ENCODE measurements around the gene LMO7.
A peak's percentile ranks its signal among the peaks of the same experiment; 100 is the strongest.
"Not testable (repeated sequence)": the region's sequence is repeated elsewhere in the genome, so short reads cannot be mapped to it uniquely, and the experiment has no call there.

LMO7 gene

DNA sequence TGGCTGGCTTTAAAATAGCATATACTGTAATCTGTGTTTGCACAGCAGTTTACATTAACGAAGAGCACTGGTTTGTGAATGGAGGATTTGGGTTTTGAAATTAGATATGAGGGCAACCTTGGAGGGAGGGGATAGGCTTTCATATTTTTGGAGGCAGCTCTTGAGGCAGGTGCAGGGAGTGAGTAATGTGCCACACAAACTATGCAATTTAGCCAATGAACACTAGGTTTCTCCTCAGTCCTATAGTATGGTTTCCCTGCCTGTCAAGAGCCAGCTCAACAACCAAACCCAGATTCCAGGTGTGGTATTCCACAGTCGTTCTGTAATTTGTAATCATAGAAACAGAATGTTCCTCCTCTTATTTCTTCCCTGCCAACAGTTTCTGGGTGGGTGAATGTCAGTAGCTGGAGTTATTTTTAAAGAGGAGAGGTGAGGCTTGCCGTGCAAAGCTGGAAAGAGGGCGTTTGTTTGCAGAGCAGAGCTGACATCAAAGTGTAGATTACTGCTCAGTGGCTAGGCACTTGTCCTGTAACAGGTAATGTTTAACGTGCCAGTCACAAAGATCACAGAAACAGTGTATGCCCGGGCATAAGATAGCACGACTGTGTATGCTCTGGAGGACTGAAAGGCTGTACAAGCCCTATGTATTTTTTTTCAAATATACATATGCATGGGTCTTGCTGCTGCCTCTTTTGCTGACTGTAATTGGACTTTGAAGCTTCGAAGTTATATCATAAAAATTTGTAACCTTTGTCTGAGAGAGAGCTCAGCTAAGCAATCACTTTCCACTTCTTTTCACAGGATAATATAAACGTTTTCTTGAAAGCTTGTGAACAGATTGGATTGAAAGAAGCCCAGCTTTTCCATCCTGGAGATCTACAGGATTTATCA lies 124.2 kb downstream of the LMO7 start:
- in situ Hi-C loops (cut with HindIII; ENCODE audit: low pct_ligation_motif_present, low pct_unique_long_range_greater_than_20kb, low sequenced_read_pairs): no loop called here

DNA sequence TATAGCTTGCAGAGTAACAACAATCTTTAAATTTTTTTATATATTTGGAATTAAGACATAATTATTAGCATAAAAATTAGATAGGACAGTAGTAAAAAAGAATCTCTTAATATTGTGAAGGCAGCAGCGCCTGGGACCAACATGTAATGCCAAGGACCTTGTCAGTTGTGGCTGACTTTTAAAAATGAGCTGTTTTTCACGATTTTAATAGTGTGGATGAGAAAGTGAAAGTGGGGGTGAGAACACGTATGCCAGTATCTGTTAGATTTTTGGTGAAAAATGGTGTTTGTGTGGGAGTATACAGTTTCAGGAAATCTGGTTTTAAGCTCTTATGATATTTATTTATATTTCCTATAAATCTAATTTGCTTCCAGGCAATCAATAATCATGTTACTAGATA lies 125.2 kb downstream of the LMO7 start:
- peak; percentile 25 for DNase-seq
- in situ Hi-C loops (cut with HindIII; ENCODE audit: low pct_ligation_motif_present, low pct_unique_long_range_greater_than_20kb, low sequenced_read_pairs): no loop called here

More for the DNA sequence above, 124.2 kb downstream of the LMO7 start:
- peak; percentile 66 for DNase-seq

DNA sequence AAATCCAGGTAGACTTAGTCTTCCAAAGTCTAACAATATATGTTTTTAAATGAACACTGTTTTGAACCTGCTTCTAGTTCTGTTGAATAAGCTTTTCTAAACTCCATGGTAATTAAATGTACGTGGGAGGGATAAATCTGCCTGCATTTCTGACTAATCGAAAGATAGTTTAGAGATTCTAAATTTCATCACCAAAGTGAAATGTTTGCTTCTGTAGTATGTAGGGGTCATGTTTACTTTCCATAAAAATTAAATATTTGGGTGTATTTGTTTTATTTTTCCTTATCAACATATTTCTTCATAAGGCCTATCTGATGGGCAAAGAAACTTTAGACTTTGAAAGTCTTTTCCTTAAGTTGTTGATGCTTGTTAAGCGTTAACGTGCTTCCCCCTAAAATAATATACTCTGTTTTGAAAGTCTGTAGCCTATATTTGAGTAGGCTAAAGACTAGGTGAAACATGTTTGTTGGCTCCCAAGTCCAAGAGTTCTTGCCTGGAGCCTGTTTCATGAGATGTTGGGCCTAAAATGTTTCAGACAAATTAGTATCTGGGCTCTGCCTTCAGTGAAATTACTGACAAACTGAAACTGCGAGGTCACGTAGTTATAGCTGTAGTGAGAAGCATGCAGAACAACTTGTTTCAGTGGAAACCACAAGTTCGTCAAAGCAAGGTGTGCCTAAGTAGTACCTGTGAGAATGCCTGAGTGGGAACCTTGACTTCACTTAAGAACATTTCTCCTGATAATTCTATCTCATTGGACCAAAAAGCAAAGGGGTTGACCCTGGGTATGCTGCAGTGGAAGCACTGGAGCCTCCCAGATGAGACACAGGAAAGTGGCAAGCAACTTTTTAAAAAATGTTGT lies 126.2 kb downstream of the LMO7 start:
- in situ Hi-C loops (cut with HindIII; ENCODE audit: low pct_ligation_motif_present, low pct_unique_long_range_greater_than_20kb, low sequenced_read_pairs): no loop called here
- peak; percentile 31 for DNase-seq

DNA sequence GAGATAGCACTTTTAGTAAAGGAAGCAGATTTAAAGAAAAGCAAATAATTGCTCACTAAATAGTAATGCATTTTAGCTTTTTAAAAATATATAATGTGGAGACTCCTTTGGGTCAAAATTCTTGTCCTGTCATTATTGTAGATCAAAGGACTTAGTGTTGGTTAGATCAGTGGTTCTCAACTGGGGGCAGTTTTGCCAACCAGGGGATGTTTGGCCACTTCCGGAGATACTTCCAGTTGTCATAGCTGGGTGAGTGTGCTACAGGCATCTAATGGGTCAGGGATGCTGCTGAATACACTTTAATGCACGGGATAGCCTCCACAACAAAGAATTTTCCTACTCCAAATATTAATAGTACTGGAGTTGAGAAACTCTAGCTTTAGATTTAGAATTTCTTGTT lies 126.8 kb downstream of the LMO7 start:
- no peak for DNase-seq
- in situ Hi-C loops (cut with HindIII; ENCODE audit: low pct_ligation_motif_present, low pct_unique_long_range_greater_than_20kb, low sequenced_read_pairs): no loop called here

DNA sequence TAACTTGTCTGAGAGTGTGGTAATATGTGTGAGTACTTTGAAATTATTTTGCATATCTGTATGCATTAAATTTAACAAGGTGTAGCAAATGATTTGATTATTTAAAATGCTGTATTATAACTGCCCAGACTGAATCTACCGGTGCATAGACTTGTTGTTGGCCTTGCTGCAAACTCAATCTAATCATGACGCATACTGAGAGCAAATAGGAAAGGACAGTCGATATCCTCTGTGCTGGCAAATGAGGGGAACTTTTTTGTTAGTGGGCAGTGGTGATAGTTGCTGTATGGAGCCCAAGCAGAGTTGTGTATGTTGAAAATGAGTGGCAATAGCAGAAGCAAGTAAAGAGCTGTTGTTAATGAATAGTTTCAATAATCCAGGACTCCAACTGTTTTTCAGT lies 127.4 kb downstream of the LMO7 start:
- DNase-seq: no peak
- in situ Hi-C loops (cut with HindIII; ENCODE audit: low pct_ligation_motif_present, low pct_unique_long_range_greater_than_20kb, low sequenced_read_pairs): no loop called here

DNA sequence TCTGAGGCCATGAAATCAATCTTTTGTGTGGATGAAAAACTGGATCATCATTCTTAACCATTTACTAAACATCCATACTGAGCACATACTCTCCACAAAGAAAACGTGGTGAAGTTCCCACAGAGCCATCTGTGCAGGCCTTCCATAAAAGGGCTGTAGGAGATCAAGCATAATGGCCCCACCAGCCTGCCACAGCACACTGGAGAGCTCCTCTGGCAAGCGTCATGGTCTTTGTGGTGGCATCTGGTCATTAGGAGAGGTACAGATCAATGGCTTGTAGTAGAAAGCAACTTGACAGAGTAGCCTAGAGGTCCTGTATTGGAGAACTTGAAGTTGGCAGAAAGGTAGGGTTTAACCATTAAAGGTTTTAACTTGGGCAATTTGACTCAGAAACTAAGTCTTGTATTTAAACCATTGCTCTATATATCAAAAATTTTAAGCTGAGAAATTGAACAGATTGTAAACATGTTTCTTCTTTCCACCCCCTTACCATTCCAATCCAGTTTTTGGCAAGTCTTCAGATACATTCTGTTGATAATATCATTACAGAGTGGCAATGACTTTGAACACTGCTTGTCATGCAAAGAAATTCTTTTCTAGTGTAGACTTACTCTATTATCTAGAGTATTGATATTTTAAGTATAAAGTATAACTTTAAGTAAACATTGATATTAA lies 128.3 kb downstream of the LMO7 start:
- in situ Hi-C loops (cut with HindIII; ENCODE audit: low pct_ligation_motif_present, low pct_unique_long_range_greater_than_20kb, low sequenced_read_pairs): no loop called here
- DNase-seq: no peak

DNA sequence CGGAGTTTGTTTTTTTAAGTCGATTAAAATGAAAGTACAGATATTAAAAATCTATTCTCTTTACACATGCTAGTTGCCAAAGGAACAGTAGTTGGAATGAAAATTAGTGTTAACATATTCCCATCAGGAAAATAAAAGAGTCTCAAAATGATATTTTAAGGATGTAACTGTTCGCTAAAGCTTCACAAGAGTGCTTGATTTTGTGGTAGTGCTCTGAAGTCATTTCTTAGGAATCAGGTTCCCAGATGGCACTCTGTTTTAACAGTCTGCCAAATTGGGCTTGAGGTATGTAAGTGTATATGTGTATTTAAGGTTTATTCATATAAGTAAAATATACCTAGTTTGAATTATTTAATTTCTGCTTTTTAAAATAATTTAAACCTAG lies 128.8 kb downstream of the LMO7 start:
- DNase-seq: no peak
- in situ Hi-C loops (cut with HindIII; ENCODE audit: low pct_ligation_motif_present, low pct_unique_long_range_greater_than_20kb, low sequenced_read_pairs): no loop called here

DNA sequence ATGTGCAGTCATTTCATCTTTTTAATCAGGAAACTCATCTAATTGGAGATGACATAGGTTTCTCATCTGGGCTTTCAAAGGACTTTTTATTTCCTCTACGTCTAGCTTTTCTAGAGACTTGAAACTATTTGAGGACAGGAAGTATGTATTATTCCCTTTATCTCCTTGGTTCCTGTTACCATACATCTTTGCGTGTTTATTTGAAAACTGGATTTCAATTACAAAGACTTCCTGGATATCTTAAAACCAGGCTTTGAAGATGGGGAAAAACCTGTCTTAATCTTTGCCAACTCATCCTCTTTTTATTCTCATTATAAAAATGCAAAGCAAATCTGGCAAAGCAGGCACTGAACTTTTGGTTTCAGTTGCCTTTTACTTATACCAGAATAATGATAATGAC lies 130.5 kb downstream of the LMO7 start:
- in situ Hi-C loops (cut with HindIII; ENCODE audit: low pct_ligation_motif_present, low pct_unique_long_range_greater_than_20kb, low sequenced_read_pairs): no loop called here

DNA sequence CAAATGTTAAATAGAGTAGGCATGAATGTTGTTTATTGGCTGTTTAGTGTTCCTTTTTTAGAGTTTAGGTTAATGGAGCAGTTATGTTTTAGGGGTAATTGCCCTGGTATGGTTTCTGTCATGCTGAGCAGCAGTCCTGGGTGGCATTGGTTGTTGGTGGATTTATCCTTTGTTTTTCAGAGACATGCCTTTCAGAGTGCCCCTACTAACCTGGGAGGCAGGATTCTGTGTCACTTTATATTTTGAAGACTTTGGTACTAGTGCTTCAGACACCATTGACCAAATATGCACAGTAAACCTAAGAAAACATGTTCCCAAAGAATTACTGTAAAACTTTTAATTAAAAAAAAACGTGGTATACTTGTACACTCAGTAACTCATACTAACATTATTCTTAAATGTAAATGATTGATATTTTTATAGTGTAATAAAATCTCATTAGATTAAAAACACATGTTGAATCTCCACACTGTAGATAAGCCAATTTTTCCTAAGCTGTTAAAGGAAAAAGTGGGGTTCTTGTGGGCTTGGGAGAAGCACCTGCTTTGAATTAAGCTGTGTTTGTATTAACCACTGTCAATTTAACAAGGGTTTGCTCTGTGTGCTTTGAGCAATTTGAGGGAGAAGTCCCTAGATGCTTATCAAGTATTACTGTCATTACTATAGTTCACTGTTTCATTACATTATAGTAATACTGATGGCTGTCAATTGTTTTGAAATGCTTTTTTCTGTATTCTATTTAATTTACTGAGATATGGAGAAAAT lies 133.2 kb downstream of the LMO7 start:
- no peak for DNase-seq
- in situ Hi-C loops (cut with HindIII; ENCODE audit: low pct_ligation_motif_present, low pct_unique_long_range_greater_than_20kb, low sequenced_read_pairs): no loop called here

More for the DNA sequence above, 130.5 kb downstream of the LMO7 start:
- no peak for DNase-seq

DNA sequence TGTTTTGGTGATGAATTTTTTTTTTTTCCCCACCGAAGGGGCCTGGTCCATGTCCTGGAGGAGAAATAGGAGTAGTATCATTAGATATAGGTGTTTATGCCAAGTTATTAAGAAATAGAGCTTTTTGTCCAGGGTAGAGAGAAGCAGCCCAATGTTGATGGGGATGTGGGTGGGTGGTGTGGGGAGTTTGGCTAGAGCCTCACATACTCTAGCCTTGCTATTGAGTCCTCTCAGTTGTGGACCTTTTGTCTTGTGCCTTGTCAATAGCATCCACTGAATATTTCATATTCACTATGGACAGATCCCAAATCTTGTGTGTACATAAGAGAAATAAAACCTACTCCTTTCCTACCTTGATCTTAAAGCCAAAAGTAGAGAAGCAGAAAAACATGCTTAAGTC lies 134.0 kb downstream of the LMO7 start:
- no peak for DNase-seq
- in situ Hi-C loops (cut with HindIII; ENCODE audit: low pct_ligation_motif_present, low pct_unique_long_range_greater_than_20kb, low sequenced_read_pairs): no loop called here

DNA sequence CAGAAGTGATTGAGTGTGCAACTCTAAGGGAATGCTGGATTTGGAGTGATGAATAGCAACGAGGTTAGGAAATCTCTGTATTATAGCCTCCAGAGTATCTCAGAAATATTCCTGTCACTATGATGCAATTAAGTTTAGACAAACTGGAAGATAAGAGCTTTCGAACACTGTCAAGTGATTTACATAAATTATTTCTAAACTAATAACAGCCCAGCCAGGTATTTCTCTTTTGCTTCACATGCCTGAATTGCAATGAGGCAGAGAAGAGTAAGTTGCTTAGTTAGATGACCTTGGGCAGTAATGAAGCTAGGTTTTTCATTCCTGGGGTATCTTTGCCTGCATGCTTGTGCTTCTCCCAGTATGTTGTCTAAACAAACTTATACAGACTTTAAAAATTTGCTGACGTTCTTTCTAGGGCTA lies 134.5 kb downstream of the LMO7 start:
- no peak for DNase-seq
- in situ Hi-C loops (cut with HindIII; ENCODE audit: low pct_ligation_motif_present, low pct_unique_long_range_greater_than_20kb, low sequenced_read_pairs): no loop called here

DNA sequence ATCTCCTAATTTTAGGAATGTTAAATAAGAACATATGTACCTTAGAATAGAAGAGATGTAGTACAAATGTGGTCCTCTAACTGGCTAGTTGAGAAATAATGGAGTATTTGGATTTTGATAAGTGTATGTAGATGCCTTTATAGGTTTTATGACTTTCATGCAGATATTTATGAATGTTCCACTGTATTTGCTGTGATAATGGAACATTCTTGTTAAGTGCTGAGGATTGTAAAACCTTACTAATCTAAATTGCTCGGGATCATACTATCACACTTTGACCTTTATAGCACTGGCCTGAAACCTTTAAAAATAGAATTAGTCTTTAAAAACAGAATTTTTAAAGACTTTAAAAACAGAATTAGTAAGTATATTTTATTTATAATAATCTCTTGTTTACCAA lies 135.1 kb downstream of the LMO7 start:
- in situ Hi-C loops (cut with HindIII; ENCODE audit: low pct_ligation_motif_present, low pct_unique_long_range_greater_than_20kb, low sequenced_read_pairs): no loop called here
- DNase-seq: no peak

DNA sequence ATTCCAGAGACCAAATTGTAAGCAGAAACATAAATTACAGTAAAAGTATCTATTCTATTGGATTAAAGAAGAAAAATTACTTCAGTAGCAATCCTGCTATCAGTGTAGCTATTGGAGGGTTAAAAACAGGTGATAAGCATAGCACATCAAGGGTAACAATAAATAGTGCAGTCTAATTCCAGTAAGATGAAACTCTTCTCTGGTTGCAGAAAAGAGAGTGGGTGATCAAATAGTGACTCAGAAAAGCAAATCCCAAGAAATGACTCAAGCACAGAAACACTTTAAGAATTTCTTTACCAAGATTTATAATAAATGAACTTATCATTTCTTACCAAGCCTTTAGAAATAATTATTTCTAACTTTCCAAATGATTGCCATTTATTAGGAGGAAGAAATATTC lies 135.7 kb downstream of the LMO7 start:
- in situ Hi-C loops (cut with HindIII; ENCODE audit: low pct_ligation_motif_present, low pct_unique_long_range_greater_than_20kb, low sequenced_read_pairs): no loop called here
- DNase-seq: peak; percentile 82

DNA sequence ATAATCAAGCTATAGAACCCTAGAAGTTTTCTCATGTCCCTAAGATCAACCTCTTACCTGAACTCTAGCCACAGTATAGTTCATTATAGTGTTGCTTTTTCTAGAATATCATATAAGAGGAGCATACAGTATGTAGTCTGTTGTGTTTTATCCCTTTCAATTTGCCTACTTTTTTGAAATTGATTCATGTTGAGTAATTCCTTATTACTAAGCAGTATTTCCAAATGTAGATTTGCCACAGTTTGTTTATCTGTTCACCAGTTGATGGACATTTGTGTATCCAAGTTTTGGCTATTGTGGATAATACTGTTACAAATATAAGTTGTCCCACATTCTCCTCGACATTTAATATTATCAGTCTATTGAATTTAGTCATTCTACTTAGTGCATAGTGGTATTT lies 138.0 kb downstream of the LMO7 start:
- DNase-seq: no peak
- in situ Hi-C loops (cut with HindIII; ENCODE audit: low pct_ligation_motif_present, low pct_unique_long_range_greater_than_20kb, low sequenced_read_pairs): no loop called here

DNA sequence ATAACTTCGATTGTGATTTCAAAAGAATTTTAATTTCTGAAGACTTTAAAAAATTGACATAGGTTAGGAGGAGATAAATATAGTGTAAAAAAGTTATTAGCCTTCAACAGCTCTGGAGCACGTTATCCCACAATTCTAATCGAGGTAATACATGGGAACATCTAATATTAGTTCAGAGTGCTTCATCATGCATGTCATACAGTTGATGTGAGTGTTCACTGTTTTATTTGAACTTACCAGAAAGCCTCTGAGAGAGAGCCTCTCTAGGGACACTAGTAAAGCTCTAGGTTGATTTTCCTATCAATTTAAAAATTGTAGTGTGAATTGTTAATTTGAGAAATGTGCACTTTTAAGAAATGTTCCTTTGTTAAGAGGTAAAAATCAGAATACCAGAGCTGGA lies 140.4 kb downstream of the LMO7 start:
- in situ Hi-C loops (cut with HindIII; ENCODE audit: low pct_ligation_motif_present, low pct_unique_long_range_greater_than_20kb, low sequenced_read_pairs): no loop called here
- DNase-seq: no peak

DNA sequence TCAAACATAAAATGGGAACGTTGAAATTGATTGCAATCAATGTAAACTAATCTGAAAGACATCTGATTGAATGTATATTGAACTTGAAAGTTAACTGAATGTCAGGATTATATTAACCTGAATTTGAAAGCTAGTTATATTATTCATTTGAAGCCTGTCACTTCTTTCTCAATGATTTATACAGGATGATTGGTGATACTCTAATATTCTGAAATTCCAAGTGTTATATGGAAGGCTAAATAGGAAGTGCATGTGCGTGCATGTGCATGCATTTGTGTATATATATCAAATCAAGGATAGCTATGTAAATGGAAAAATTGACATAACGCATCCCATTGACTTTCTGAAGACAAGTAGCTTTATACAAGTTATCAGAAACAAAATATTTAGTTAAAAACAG lies 143.3 kb downstream of the LMO7 start:
- no peak for DNase-seq
- in situ Hi-C loops (cut with HindIII; ENCODE audit: low pct_ligation_motif_present, low pct_unique_long_range_greater_than_20kb, low sequenced_read_pairs): no loop called here

DNA sequence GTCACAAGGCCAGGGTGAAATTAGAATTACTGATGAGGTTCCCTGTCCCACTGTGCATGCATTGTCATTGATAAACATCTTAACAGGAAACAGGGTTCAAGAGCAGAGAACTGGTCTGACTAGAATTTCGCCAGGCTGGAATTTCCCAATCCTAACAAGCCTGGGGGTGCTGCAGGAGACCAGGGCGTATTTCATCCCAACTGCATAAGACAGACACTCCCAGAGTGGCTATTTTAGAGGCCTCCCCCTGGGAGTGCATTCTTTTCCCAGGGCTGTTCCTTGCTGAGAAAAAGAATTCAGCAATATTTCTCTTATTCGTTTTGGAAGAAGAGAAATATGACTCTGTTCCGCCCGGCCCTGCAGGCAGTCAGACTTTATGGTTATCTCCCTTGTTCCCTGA lies 144.0 kb downstream of the LMO7 start:
- in situ Hi-C loops (cut with HindIII; ENCODE audit: low pct_ligation_motif_present, low pct_unique_long_range_greater_than_20kb, low sequenced_read_pairs); DNase-seq: not testable (repeated sequence)

DNA sequence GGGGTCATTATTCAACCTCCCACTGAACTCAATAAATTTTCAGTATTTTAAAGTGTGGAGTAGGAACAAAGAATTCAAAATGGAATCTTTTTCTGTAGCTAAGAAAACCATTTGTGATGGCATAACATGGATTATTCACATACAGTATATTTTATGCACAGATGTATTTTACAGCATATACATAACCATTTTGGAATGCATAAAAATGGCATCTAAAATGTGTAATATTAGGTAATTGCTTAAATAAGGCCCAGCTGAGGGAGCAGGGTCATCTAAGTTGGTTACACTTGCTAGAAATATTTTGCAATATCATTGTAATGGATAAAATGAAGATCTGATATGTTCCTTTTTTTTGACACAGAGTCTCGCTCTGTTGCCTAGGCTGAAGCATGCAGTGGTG lies 146.9 kb downstream of the LMO7 start:
- in situ Hi-C loops (cut with HindIII; ENCODE audit: low pct_ligation_motif_present, low pct_unique_long_range_greater_than_20kb, low sequenced_read_pairs): no loop called here

More for the DNA sequence above, 146.9 kb downstream of the LMO7 start:
- no peak for DNase-seq
